GM19467 (cell line): ENCODE data around the gene FOXA1.

Experiments
- ATAC-seq: cut with Tn5 transposase; IDR thresholded peaks from one replicate; pipeline ENCODE4 v1.9.1; 2021; ENCODE audit warnings: mild to moderate bottlenecking, moderate library complexity; ENCODE audit not compliant: unreplicated experiment

The FOXA1 gene

DNA sequence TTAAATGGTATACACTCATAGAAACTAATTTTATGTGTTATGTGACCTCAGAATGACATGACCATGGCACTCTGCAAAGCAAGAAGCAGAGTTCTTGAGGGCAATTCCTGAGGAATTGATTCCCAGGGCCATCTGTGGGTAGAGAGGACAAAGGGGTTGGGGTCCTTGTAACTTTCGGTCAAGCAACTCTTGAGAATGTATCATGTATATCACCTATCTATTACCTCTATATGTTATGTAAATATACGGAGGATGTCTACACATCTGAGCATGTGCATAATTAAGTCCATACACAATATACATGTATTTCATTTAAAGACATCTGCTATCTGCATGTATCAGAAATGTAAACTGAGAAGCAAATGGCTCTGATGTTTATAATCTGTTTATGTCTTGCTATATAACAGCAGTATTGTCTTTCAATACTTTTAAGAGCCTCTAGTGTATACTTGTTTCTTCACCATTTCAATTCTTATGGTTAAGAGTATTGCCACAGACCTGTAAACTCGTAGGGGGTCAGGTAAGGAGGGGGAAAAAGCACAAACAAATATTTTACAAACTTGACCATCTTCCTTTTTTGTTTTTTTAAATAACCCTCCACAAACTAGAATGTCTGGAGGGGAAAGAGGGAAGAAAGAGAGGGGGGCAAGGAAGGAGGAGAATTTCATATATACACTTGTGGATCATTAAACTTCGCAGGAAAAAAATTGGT lies 4.5 kb downstream of the FOXA1 start:
- ATAC-seq, result no peak

DNA sequence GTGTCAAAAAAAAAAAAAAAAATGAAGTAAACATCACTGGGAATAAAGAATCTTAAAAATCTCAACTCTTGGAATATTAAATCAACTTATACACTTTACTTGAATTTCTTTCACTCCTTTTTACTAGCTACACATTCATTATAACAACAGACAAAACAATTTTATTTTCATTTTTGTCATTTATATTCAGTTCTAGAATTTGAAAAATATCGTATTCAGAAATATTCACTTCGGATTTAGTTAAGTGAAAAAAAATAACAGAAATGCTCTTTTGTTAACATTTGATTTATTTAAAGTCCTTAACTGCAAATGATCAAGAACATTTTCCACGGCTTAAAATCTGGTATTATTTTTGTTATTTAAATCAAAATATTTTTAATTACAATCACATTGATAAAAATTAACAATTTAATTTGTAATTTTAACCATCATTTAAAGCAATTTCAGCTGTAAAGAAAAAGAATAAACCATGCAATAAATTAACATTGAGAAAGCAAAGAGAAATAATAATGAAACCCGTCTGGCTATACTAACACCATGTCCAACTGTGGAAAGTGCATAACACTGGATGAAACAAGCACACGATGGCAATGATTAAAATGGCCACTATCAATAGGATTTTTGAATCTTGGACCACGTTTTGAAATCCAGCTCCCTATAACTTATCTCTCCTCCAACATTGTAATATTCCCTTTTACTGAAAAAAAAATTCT lies 5.2 kb downstream of the FOXA1 start:
- ATAC-seq, result no peak

DNA sequence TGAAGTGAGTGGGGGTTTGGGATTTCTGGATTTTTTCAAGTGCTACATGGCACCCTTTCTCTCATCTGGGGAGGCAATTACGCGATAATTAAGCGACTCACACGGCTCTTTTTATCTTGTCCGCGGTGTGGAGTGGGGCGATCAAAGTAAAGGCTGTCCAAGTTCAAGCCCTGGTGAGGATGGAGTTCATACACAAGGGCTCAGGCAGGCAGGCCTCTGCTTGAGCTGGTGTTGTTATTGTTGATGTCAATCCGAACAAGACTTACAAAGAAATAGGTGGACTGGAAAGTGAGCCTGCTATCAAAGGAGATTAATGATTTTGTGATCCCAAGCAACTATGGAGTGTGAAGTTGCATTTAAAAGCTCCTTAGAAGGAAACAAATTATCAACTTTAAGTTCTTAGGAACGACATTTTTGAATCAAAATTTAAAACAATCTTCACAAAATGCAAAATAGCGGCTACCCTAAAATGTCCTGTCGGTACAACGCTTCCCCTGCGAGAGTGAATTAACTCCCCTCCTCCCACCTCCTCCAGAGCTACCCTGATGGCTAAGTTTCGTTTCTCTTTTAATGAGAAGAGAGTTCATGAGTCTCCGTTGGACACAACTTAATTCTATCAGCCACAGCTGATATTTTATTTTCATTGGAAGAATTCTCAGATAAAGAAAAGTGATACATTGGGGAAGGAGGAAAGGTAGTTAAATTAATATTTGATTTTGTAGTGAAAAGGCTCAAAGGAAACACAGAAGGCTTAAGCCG lies 5.9 kb downstream of the FOXA1 start:
- no peak for ATAC-seq

DNA sequence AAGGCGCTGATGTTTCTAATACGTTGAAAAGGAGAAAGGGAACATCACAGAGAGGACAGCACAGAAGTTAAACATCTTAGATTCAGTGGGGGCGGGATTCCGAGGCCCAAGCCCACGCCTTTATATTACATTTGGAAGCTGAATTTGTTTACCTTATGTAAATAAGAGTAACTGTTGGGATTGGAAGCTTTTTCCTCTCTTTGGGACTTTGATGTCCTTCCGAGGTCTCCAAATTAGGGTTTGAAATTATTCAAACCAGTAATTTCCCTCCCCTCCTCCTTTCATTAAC lies 6.4 kb downstream of the FOXA1 start:
- ATAC-seq, result no peak

DNA sequence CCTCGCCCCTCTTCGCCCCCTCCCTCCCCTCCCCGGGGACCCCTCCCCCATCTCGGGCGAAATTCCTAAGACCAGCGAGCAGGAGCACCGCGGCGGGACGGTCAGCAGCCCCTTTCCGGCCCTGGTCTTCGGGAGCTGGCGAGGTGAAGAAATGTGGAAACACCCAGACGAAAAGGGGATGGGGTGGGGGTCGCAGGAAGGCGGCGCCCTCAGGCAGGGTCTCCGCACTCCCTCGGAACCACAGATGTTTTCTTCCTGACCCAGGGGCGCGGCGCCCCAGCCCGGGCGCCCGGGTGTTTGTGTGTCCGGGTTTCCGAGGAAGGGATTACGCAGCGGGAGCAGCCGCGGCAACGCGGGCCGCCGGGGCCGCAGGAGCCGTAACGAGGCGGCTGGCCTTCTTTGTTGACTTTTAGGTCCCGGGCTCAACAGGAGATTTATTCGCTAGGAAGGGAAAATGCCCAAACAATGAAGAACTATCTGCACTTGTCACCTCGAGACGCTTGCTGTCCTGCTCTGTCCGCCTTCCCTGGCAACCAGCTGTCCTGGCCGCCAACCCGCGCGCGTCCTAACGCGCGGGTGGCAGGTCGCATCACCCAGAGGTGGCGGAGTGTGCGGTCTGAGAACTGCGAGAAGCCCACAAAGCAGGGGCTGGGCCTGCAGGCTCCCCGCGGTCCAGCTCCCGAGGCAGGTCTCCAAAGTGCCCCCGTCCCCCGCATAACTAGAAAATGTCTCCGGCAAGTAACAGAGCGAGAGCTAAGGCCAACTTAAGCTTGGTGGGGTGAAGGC lies 7.0 kb downstream of the FOXA1 start:
- no peak for ATAC-seq

DNA sequence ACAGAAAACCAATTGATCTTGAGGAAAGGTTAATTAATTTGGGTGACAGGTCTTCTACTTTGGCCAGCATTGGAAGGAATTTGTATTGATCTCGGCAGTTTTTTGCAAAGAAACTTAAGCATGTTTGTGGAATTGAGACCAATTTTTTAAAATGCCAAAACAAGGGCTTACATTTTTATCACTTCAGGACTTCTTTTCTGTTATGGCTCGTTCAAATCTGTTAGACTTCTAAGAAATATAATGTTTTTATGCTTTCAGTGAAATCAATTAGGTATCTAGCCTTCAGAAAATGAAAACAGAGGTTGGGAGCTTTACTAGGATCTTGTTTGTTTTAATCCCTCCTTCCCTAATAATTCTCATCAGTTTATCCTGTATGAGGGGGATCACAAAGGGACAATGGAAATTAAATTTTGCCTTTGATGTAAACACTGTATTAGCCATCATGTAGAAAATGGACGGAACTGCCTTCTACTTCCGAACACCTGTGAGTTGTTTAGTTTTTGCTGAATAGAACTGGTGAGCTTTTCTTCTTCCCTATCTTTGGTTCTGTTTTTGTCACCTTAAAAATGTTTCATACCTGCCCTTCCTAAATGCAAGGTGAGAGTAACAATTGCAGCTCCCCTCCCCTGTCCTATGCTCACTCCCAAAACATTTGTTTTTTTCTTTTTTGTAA lies 7.8 kb downstream of the FOXA1 start:
- no peak for ATAC-seq

DNA sequence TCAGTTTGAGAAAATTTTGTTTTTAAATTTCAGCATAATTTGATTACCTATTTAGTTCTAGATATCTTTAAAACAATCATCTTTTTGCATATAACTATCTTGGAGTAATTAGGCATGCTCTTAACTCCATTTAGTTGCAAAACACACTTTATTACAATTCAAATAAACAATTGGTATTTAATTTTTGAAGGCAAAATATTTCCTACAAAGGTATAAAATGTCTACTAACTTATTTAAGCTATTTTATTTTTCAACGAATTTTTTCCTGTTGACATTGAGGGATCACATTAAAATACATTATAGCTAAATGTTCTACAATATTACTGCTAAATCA lies 8.3 kb downstream of the FOXA1 start:
- ATAC-seq, result no peak

DNA sequence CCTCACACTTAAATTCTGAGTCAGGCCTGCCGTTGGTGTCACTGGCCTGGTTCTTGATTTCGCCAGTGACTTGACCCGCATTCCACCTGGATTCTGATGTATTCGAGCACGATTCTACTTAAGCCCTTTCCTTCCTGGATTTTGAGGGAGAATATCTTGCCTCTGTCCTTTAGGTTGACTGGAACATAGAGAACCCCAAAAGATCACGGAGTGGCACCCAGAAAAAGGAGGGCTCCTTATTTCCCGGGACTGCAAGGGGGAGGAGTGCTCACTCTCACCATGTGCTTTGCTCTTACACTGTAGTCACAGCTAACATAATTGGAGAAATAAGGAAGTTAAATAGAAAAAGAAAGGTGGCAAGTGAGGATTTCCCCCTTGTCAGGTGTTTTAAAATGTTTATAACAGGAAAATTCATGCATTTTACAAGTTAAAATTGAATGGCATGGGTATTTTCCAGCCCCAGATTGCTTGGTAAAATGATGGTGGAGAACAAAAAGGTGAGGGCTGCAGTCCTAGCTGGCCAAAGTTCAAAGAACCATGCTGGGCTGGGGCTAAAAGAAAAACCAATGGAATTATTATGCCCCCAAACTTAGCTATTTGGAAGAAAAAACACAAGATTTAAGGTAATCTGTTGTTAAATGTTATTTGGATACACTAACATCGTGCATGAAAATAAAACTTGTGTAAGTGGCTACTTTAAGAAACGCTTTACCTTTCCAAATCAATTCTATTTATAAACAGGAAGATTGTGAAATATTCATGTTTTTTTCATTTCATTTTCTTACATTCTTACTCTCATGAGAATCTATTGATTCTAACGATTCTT lies 8.9 kb downstream of the FOXA1 start:
- ATAC-seq, result no peak

DNA sequence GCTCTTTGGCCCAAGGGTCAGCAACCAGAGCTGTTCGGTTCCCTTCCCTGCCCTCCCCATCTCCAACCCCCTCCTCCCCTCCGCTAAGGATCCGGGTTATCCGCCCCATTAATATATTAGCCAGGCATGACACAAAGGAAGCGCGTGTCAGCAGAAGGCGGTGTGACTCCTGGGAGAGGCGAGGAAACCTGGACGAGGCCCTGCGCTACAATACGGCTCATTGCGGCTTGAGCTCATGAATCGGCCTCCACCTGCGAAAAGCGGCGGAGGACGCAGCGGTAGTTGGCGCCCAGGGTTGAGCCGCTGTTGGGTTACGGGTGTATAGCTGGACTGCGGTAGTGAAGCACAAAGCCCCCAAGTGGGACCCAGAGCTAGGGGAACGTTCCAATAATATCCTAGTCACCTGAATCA lies 9.9 kb downstream of the FOXA1 start:
- ATAC-seq, result no peak

DNA sequence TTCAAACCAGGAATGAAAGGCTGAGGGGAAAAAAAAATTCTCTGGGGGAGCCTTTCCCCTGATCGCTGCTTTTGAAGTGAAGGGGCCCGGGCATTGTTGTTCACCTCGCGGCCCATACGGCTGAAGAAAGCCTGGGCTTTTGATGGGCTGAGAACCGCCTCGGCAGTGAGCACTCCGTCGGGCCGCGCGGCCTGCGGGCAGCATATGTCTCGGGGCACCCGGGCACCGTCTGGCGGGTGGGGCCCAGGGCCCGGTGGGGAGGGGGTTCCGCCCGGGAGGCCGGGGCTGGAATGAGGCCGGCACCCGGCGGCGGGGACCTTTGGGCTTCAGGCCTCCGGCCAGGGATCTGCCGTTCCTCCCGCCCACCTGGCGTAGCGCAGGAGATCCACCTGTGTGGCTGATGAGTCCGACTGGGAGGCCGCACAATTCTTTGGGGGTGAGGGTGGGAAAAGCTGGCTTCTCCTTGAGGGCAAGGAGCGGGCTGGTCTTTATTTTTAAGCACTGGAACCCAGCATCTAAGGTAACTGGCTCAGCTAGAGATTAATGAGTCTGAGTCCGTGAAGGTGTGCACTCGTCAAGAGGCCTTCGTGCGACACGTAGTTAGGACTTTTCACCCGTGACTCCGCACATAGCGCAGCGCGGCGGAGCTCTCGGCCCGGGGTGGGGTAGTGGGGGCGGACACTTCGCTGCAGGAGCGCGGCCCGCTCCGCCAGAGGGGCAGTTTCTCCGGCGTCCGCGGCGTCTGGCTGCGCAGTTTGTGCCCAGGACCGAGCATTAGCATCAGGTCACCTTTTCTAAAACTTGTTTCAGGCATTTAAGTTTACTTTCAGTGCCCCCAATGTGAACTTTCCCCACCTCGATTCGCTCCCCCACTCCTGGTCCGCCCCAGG lies 10.6 kb downstream of the FOXA1 start:
- no peak for ATAC-seq

DNA sequence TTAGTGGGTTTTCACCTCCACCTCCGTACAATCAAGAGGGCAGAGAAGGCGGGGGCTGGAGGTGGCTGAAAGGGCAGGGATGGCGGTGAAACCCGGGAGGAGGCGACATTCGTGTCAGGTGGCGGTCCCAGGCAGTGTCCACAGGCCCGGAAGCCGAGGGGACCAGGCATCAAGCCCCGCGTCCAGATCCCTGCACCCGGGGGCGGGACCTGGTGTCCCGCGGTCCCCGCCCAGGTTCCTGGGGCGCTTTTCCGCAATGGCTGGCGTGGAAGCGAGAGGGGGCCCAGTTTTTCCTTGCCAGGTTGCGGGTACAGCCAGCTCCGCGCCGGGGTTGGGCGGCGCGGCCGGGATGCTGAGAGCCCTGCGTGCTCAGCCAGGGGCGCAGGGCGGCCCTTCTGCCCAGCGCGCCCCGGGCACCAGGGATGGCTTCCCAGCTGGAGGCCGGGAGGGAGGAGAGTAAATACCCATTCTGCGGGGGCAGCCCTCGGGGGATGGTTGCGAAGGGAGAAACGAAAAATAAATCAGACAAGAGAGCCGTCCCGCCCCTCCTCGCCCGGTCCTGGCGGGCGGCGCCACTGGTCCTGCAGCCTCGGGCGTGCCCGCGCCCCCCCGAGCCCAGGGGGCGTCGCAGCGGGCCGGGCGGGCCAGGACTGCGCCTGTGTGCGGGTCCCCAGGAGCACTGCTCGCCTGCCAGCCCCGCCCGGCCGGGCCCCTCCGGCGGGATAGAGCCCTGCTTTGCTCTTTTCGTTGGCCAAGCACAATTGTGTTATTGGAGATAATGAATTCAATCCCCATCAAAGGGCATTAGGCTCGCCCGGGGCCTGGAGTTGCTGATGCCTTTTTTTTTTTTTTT lies 11.5 kb downstream of the FOXA1 start:
- ATAC-seq, result no peak

DNA sequence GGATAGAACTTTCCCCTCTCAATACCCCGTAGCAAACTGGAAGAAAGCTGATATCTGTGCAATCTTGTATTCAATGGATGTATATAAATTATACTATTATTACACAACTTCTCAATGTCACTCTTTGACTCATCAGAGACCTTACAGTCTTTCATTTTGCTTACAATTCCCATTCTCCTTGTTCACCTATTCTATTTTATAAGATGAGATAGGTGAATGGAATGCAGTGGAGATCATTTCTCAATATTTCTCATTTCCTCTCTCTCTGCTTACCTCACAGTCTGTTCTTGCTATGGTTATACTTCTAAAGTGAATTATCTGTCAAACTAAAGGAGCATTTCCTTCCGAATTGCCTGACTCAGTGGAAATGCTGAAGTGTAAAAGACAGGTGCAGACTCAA lies 14.9 kb downstream of the FOXA1 start:
- no peak for ATAC-seq

DNA sequence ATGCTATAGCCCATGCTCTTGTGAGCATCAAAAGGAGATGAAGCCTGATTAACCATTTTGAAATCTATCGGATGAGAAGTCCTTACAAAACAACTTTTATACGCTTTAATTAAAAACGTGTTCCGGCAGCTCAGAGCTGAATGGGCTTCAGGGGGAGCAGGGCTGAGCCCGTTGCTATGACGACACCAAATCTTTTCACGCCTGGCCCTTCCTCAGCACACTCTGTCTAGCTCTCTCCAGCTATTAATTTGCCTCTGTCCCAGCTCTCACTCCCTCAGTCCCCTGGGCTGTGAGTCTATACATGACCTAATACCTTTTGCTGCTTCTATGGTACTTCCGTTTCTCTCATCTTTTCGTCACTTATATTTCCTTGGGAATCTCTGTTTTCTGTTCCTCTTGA lies 15.8 kb downstream of the FOXA1 start:
- no peak for ATAC-seq

DNA sequence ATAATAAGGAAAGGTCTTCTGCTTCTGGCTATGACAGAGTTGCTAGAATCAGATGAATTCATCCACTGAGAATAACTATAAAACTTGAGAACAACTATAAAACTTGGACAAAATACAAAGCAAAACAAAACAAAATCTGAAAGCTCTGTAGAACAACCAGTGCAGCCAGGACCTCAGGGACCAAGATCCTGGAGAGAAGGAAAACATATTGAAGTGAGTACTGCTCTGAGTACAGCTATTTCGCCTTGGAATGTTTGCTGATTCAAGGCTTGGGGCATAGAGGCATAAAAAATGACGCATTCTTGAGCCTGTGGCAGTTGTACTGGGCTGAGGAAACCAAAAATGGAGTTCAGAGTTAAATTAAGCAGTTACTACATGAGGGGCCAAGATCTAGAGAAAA lies 21.7 kb downstream of the FOXA1 start:
- ATAC-seq, result no peak

DNA sequence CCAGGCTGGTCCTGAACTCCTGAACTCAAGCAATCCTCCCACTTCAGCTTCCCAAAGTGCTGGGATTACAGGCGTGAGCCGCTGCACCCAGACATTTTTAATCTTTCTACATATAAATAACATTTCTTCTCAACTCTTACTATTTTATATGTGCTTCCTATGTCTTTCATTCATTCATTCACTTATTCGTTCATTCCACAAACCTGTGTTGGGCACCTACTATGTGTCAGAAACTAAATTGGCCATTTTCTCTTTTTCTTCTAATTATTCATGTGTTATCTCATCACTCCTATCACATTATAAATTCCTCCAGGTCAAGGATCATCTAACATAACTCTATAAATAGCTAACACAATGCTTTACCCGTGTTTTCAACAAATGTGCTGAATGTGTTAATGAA lies 23.7 kb downstream of the FOXA1 start:
- ATAC-seq, result no peak

DNA sequence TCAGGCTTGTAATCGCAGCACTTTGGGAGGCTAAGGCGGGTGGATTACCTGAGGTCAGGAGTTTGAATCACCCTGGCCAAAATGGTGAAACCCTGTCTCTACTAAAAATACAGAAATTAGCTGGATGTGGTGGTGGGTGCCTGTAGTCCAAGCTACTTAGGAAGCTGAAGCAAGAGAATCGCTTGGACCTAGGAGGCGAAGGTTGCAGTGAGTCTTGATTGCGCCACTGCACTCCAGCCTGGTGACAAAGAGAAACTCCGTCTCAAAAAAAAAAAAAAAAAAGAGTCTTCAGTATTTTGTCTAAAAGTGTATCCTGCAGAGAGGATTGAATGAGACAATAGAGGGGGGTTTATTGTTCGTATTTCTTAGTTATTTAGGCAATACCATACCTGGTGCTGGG lies 25.3 kb downstream of the FOXA1 start:
- no peak for ATAC-seq

DNA sequence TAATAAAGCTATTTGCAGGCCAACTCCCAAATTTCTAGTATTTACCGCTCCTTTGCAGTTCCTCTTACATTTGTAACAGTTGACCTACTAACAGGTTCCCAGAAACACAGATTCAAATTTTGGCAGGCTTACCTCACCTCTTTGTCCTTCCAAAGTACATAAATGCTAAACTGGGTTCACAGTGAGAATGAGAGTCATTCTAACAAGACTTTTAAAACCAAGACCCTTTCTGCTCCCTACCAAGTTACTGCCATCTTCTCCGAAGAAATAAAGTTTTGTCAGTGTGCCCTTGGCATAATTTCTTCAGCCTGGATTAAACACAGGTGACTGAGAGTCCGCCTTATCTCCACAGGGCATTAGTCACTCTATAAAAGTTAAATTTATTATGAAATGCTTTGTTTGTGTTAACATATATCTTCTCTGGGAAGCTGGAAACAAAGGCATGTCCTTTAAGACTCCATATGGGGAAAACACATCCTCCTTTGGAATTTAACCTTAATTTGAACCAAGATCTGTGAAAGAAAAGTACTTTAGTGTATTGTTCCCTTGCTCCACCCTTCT lies 28.2 kb downstream of the FOXA1 start:
- no peak for ATAC-seq

DNA sequence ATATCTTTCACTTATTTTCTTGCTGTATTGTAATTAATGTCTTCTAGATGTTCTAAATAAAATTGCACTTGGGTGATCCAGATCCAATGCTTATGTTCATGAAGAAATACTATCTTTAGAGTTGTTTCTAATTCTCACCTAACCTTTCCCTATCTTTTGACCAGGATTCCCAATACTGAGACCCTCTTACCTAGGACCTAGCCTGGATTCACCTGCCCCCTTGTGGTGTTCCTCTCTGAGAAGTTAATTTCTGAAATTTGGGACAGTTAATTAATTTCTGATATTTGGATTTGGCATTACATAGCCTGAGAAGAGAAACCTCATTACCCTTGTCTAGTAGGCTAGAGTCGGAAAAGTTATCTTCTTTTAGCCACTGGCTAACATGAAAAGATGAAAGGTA lies 29.5 kb downstream of the FOXA1 start:
- ATAC-seq, result no peak
